NB4 (cell line): ENCODE measurements around the gene BCAT1.
A peak's percentile ranks its signal among the peaks of the same experiment; 100 is the strongest.

Experiments used
- DNase-seq: peaks from one replicate; pipeline ENCODE4 v3.0.0; 2010; ENCODE audit warnings: low read depth
- H3K4me3 ChIP-seq: one replicate; pipeline ENCODE4 v1.5.1; 2011; ENCODE audit warnings: mild to moderate bottlenecking, low read depth, low read length, moderate library complexity
- MYC ChIP-seq: IDR thresholded peaks from 2 replicates; pipeline ENCODE4 v1.6.1; 2011; ENCODE audit warnings: low read depth, low read length
- POLR2A ChIP-seq: IDR thresholded peaks from 2 replicates; pipeline ENCODE4 v1.6.1; 2011; ENCODE audit warnings: mild to moderate bottlenecking; ENCODE audit not compliant: insufficient read length; ENCODE audit errors: extremely low read depth
- TF ChIP-seq, protein P1 (sequence below): IDR thresholded peaks from 2 replicates; pipeline ENCODE4 v1.6.1; 2011; ENCODE audit warnings: low read depth, low read length
- TF ChIP-seq, protein P2 (sequence below): IDR thresholded peaks from one replicate; pipeline ENCODE4 v1.5.1; 2012; ENCODE audit warnings: low read depth, low read length

BCAT1 gene

DNA sequence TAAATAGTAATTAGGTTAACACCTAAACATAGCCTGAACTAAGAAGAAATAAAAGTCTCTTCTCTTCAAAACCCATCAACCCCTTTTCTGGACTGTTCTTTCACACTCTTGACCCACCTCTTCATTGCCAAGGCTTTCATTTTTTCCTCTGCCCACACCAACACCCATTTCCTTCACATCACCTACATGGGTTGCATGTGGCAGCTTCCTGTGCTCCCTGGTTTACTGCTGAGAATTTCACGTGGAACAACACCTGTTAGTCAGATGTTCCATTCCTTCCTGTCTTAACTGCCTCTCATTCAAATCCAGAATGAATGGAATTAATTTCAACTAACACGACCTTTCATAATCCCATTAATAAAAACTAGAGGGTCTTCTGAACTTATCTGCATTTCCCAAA, 157.3 kb downstream of the BCAT1 start:
- no peak overlapping the region for H3K4me3 ChIP-seq
- no peak for TF ChIP-seq POLR2A
- TF ChIP-seq, protein P1, sequence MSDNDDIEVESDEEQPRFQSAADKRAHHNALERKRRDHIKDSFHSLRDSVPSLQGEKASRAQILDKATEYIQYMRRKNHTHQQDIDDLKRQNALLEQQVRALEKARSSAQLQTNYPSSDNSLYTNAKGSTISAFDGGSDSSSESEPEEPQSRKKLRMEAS: no peak
- no peak for TF ChIP-seq MYC
- no peak for DNase-seq

DNA sequence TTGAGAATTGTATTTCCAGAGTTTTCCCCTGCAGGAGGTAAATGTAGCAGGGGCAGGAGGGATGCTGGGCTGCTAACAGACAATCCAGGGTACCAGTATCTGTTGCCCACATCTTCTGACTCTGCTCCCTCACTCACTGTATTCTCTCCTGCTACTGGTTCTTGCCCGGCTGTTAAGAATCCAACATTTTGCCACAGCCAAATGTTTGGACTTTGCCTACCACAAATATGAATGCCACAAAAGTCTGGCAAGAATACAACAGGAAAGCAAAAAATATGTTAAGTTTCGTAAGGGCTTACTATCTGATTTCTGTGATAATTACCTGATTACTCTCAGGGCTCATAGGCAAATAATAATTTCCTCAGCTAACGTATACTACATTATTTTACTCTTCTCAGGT, 160.0 kb downstream of the BCAT1 start:
- DNase-seq: no peak
- TF ChIP-seq, protein P2, sequence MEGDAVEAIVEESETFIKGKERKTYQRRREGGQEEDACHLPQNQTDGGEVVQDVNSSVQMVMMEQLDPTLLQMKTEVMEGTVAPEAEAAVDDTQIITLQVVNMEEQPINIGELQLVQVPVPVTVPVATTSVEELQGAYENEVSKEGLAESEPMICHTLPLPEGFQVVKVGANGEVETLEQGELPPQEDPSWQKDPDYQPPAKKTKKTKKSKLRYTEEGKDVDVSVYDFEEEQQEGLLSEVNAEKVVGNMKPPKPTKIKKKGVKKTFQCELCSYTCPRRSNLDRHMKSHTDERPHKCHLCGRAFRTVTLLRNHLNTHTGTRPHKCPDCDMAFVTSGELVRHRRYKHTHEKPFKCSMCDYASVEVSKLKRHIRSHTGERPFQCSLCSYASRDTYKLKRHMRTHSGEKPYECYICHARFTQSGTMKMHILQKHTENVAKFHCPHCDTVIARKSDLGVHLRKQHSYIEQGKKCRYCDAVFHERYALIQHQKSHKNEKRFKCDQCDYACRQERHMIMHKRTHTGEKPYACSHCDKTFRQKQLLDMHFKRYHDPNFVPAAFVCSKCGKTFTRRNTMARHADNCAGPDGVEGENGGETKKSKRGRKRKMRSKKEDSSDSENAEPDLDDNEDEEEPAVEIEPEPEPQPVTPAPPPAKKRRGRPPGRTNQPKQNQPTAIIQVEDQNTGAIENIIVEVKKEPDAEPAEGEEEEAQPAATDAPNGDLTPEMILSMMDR: no peak
- no peak for TF ChIP-seq POLR2A
- no peak for TF ChIP-seq MYC
- TF ChIP-seq, protein P1: no peak
- no peak overlapping the region for H3K4me3 ChIP-seq

DNA sequence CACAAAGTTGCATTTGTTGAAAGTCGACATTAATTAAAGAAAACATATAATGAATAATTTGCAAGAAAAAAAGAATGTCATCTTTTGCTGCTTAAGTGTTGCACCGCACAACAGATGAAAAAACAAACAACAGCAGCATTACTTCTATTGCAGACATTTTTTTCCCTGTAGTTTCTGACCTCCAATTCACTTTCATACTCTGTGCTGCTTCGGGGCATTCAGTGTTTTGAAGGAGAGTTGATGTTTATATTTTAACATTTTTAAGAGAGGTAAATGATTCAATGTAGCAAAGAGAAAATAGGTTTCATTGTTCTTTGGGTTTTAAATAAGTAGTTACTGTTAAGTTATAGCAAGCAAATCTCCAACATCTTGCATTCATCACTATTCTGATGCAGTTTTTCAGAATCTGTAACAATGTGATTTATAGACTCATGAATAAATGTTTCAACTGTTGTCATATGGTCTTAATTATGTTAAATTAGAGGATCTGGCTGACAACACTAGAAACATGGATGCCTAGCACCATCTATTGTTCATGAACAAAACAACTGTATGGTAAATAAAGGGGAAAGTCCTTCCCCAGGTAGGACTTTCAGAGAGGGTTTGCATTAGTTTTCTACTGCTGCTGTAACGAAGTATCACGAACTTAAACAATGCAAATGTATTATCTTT, 168.1 kb downstream of the BCAT1 start:
- TF ChIP-seq, protein P2: no peak
- TF ChIP-seq, protein P1: no peak
- TF ChIP-seq POLR2A: no peak
- TF ChIP-seq MYC: no peak
- DNase-seq: peak; percentile 44
- H3K4me3 ChIP-seq: no peak overlapping the region

DNA sequence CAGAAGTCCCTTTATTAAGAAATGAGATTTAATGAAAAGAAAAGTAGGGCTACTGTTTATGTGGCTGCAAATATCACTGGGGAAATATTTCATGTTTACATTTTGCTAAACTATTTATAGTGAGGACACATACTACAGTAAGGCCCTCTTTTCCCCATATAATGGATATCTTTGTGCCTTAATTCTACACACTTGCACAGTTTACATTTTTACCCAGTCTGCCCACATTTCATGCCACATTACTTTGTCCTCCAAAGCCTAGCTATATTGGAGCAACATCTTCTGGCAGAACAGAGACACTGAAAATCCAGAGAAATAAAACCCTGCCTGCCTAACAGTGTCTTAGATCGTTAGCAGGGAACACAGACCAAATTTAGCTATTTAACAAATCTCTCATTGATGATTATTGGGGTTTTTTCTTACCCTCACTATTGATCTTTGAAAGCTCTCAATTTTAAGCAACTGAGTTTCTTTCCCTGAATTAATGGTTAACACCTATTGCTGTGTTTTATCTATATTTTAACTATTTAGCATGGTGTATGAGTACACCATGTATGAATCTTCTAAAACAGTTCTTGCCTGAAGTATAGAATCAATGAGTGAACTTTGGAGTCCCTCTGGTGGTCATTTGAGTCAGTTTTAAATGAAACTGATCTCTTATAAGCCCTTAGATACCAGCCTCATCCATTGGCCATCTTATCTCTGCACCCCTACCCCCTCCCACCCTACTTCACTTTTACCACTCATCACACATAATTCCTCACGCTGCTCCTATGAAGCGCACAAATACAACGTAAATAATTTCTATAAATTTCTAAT, 170.2 kb downstream of the BCAT1 start:
- TF ChIP-seq, protein P2: peak; percentile 26
- TF ChIP-seq, protein P1: no peak
- H3K4me3 ChIP-seq: no peak overlapping the region
- peak; percentile 69 for DNase-seq

DNA sequence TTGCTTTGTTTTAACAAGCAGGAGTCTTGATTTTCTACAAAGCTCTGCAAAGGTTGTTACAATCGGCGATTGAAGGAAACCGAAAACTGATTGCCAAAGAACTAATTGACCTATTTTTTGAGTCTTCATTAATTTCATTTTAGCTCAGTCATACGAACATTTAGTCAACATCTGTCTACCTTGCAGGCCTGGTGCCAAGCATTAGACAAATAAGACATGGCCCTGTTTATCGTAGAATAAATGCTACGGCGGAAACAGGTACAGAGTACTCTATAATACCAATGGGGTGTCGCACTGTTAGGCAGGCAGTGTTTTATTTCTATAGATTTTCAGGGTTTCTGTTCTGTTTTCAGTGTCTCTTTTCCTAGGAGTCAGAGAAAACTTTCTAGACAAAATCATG, 171.5 kb downstream of the BCAT1 start:
- no peak overlapping the region for H3K4me3 ChIP-seq
- no peak for DNase-seq
- TF ChIP-seq POLR2A: no peak
- no peak for TF ChIP-seq MYC
- TF ChIP-seq, protein P1: no peak
- TF ChIP-seq, protein P2: no peak

DNA sequence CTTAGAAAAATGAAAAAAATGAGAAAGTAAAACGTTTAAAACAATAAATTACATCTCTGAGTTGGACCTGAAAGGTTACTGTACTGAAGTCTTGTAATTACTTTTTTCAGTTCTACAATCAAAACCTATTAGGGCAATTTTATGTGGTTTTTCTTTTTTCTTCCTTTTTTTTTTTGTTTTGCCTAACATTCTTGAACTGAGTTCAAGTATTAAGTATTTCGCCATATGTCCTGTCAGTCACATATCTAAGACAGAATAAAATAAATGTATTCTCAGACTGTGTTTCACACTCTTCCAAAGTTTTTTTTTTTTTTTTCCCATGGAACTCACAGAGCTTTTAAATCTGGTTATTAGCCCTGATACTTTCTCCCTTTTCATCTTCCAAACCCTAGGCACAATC, 172.0 kb downstream of the BCAT1 start:
- no peak overlapping the region for H3K4me3 ChIP-seq
- no peak for DNase-seq
- TF ChIP-seq, protein P1: no peak
- no peak for TF ChIP-seq POLR2A
- TF ChIP-seq, protein P2: no peak
- TF ChIP-seq MYC: no peak
